ENCODE data around the gene CTTNBP2.

Gene CTTNBP2

GRCh38 chr7:117873310-117874190 is at the start of gene CTTNBP2:
TSS of gene CTTNBP2 (minus strand) at chr7:117873441. CDS start at chr7:117873415, 26 bp downstream.
- DNase-seq (ENCODE audit: low read depth in 4 of 4, low spot score in 1 of 4), result no peak

GRCh38 chr7:117916309-117916708 is 43.1 kb upstream of the CTTNBP2 start:
- DNase-seq (ENCODE audit: low read depth in 4 of 4, low spot score in 1 of 4), result no peak

- DNase-seq (ENCODE audit: low read depth in 4 of 4, low spot score in 1 of 4), result no peak
Observed at GRCh38 chr7:117912421-117912820, 39.2 kb upstream of the CTTNBP2 start.

- no peak for DNase-seq (ENCODE audit: low read depth in 4 of 4, low spot score in 1 of 4)
Observed at GRCh38 chr7:117908031-117908795, 35.0 kb upstream of the CTTNBP2 start.

- no peak for DNase-seq (ENCODE audit: low read depth in 4 of 4, low spot score in 1 of 4)
Observed at GRCh38 chr7:117907049-117907640, 33.9 kb upstream of the CTTNBP2 start.

GRCh38 chr7:117902314-117902889 is 29.2 kb upstream of the CTTNBP2 start:
- no peak for DNase-seq (ENCODE audit: low read depth in 4 of 4, low spot score in 1 of 4)

- no peak for DNase-seq (ENCODE audit: low read depth in 4 of 4, low spot score in 1 of 4)
Observed at GRCh38 chr7:117901089-117901797, 28.0 kb upstream of the CTTNBP2 start.

GRCh38 chr7:117896339-117896738 is 23.1 kb upstream of the CTTNBP2 start:
- no peak for DNase-seq (ENCODE audit: low read depth in 4 of 4, low spot score in 1 of 4)

GRCh38 chr7:117895276-117895675 is 22.0 kb upstream of the CTTNBP2 start:
- no peak for DNase-seq (ENCODE audit: low read depth in 4 of 4, low spot score in 1 of 4)

GRCh38 chr7:117894037-117894436 is 20.8 kb upstream of the CTTNBP2 start:
- DNase-seq (ENCODE audit: low read depth in 4 of 4, low spot score in 1 of 4), result no peak

- no peak for DNase-seq (ENCODE audit: low read depth in 4 of 4, low spot score in 1 of 4)
Observed at GRCh38 chr7:117892821-117893220, 19.6 kb upstream of the CTTNBP2 start.

- no peak for DNase-seq (ENCODE audit: low read depth in 4 of 4, low spot score in 1 of 4)
Observed at GRCh38 chr7:117889611-117890010, 16.4 kb upstream of the CTTNBP2 start.

GRCh38 chr7:117888627-117889026 is 15.4 kb upstream of the CTTNBP2 start:
- DNase-seq (ENCODE audit: low read depth in 4 of 4, low spot score in 1 of 4), result no peak

GRCh38 chr7:117882594-117882993 is 9.4 kb upstream of the CTTNBP2 start:
- no peak for DNase-seq (ENCODE audit: low read depth in 4 of 4, low spot score in 1 of 4)

GRCh38 chr7:117876761-117877160 is 3.5 kb upstream of the CTTNBP2 start:
- DNase-seq (ENCODE audit: low read depth in 4 of 4, low spot score in 1 of 4), result no peak

GRCh38 chr7:117875566-117875965 is 2.3 kb upstream of the CTTNBP2 start:
- DNase-seq (ENCODE audit: low read depth in 4 of 4, low spot score in 1 of 4), result no peak

- no peak for DNase-seq (ENCODE audit: low read depth in 4 of 4, low spot score in 1 of 4)
Observed at GRCh38 chr7:117874191-117874700, 1.0 kb upstream of the CTTNBP2 start.

GRCh38 chr7:117872561-117873309 is 506 bp downstream of the CTTNBP2 start:
- no peak for DNase-seq (ENCODE audit: low read depth in 4 of 4, low spot score in 1 of 4)

- no peak for DNase-seq (ENCODE audit: low read depth in 4 of 4, low spot score in 1 of 4)
Observed at GRCh38 chr7:117871778-117872538, 1.3 kb downstream of the CTTNBP2 start.

Measured in stimulated activated CD4-positive, alpha-beta T cell treated with anti-CD3 and anti-CD28 coated beads, Interleukin-1b, Interleukin-23, amount 100 ng/mL, for 24 hours (primary cell).